Heart left ventricle (tissue), 13 donors: ENCODE results near the gene CAMTA1.

Experiments
- CTCF ChIP-seq, 12 donors: fragments of 200-600 bp; sonication (generic) in 4 of 12; IDR thresholded peaks; one replicate each; pipeline versions ENCODE4 v1.5.0 to v1.8.0; 2018 to 2022; ENCODE audit warnings: antibody characterized with exemption in 12 of 12, mild to moderate bottlenecking in 5 of 12
- POLR2A ChIP-seq, 2 donors: fragments of 450-650 bp; IDR thresholded peaks; one replicate each; pipeline ENCODE4 v1.6.1; 2017; ENCODE audit warnings: antibody characterized with exemption in 2 of 2, mild to moderate bottlenecking in 2 of 2, moderate library complexity in 2 of 2
- donor health status: ischemic (EF 13 %, LVEDD 7.1; RV severe dilation, severe dysfunction).
- donor health status: DM: no; HTN: yes; CAD: no.
- donor health status: DM: no; HTN: no; CAD: no.
- donor health status: ischemic (EF 25% LVEDD 6.9; RV normal size, moderate dysfunction).
- donor health status: ischemic (EF 25% LVEDD 5.7; RV mildly dilated, moderate dysfunction).
- donor health status: ischemic (EF 35%, LVEDD 5.7; RV mildly dilated, moderate dysfunction).
- donor health status: nonischemic (EF 11% LVEDD 7.7; RV severe dilation, severe dysfunction).
- donor health status: DM: yes; HTN: yes; CAD: no.
- donor health status: PGD.
- donor health status: ischemic (EF 29% LVEDD 5.4; RV normal size, mild dysfunction).
- donor health status: nonischemic (EF 23%, LVEDD 6.1; RV moderate dilation, normal function).

GRCh38 chr1:7516929-7517328, 731.7 kb downstream of the CAMTA1 start:
- TF ChIP-seq POLR2A (IDR thresholded peaks at IDR 0.05) (no peak), CTCF (IDR thresholded peaks at IDR 0.05) (no peak)
